Activated B cell treated with CpG ODN at 0.5 μM for 24 hours (primary cell): Measurements from ENCODE around the gene ANKS4B. TPM values are rescaled to one million over a fixed set of nuclear protein-coding genes. Genes with fewer than 3 reads are reported as not detected.
"Not testable (repeated sequence)": the region's sequence is repeated elsewhere in the genome, so short reads cannot be mapped to it uniquely, and the experiment has no call there.

Experiments used
- ATAC-seq: fragments of 200-7000 bp; cut with Tn5 transposase; one replicate; pipeline ENCODE4 v1.10.0; 2021; ENCODE audit warnings: low read depth, mild to moderate bottlenecking, moderate library complexity
- CTCF ChIA-PET: fragments of 350-600 bp; sonication (Branson Sonifier 250); formaldehyde crosslinking; loops from one replicate; lab custom pipeline; 2021; ENCODE audit warnings: antibody characterized with exemption; lab: Charles Lee
- POLR2A ChIA-PET: fragments of 350-600 bp; sonication (Branson Sonifier 250); formaldehyde crosslinking; loops from one replicate; lab custom pipeline; 2021; ENCODE audit warnings: antibody characterized with exemption; lab: Charles Lee
- DNase-seq: peaks from one replicate; pipeline ENCODE4 v3.0.0; 2022
- H3K27ac Mint-ChIP-seq: one replicate; pipeline ENCODE4 v1.8.0; 2020; ENCODE audit warnings: mixed read lengths
- H3K27me3 Mint-ChIP-seq: one replicate; pipeline ENCODE4 v1.8.0; 2021; ENCODE audit warnings: mixed read lengths
- H3K36me3 Mint-ChIP-seq: one replicate; pipeline ENCODE4 v1.8.0; 2021; ENCODE audit warnings: low read depth, mixed read lengths
- H3K4me1 Mint-ChIP-seq: one replicate; pipeline ENCODE4 v1.8.0; 2021; ENCODE audit warnings: mixed read lengths
- H3K4me3 Mint-ChIP-seq: one replicate; pipeline ENCODE4 v1.8.0; 2020; ENCODE audit warnings: mild to moderate bottlenecking, mixed read lengths
- H3K9me3 Mint-ChIP-seq: one replicate; pipeline ENCODE4 v1.8.0; 2020; ENCODE audit warnings: mixed read lengths
- CTCF ChIP-seq: fragments of 200-600 bp; IDR thresholded peaks from one replicate; pipeline ENCODE4 v1.8.0; 2022; ENCODE audit warnings: antibody characterized with exemption, mild to moderate bottlenecking
- intact Hi-C: fragments of 100-400 bp; cut with micrococcal nuclease; formaldehyde crosslinking; loops from one replicate; pipeline ENCODE4 v1.15.1; 2024
- total RNA-seq: library from RNA; stranded (reverse); gene quantifications from 2 replicates; pipeline ENCODE4 v1.2.3, GENCODE V29; 2022

The ANKS4B gene
- total RNA-seq, 1 donor from 2014 or later, result not detected

- POLR2A ChIA-PET, result no interaction called here
- H3K4me3 Mint-ChIP-seq, result no peak overlapping the region
- CTCF ChIA-PET, result no interaction called here
- DNase-seq (no peak), ATAC-seq (no peak)
- H3K36me3 Mint-ChIP-seq, result no peaks in the 10 kb centered on the region
- no peak overlapping the region for H3K27ac Mint-ChIP-seq
- no peaks in the 10 kb centered on the region for H3K4me1 Mint-ChIP-seq
- H3K27me3 Mint-ChIP-seq, result peaks cover 13% of the 10 kb centered on the region
- intact Hi-C loops, result no loop called here
- H3K9me3 Mint-ChIP-seq, result no peaks in the 10 kb centered on the region
- TF ChIP-seq CTCF, result no peak
Measured at GRCh38 chr16:21236831-21237230, 3.3 kb downstream of the ANKS4B start.

- DNase-seq (no peak), ATAC-seq (no peak)
- Mint-ChIP-seq H3K4me1 (no peaks in the 10 kb centered on the region), H3K9me3 (no peaks in the 10 kb centered on the region), H3K36me3 (no peaks in the 10 kb centered on the region), H3K27me3 (peaks cover 2% of the 10 kb centered on the region), H3K4me3 (no peak overlapping the region), H3K27ac (no peak overlapping the region)
- ChIA-PET CTCF (no interaction called here), POLR2A (no interaction called here)
- no peak for TF ChIP-seq CTCF
- intact Hi-C loops, result no loop called here
Measured at GRCh38 chr16:21239646-21240045, 6.1 kb downstream of the ANKS4B start.

- ATAC-seq (no peak), DNase-seq (no peak)
- Mint-ChIP-seq H3K27me3 (peaks cover 7% of the 10 kb centered on the region), H3K9me3 (no peaks in the 10 kb centered on the region), H3K36me3 (no peaks in the 10 kb centered on the region), H3K27ac (no peak overlapping the region), H3K4me1 (no peaks in the 10 kb centered on the region), H3K4me3 (no peak overlapping the region)
- TF ChIP-seq CTCF, result no peak
- CTCF ChIA-PET, result interaction anchor here (1.2 kb wide), 1 partner anchor 12 kb away, joined by 3 read pairs; no protein-coding TSS in a partner anchor
- intact Hi-C loops, result no loop called here
- POLR2A ChIA-PET, result no interaction called here
Measured at GRCh38 chr16:21242756-21243155, 9.3 kb downstream of the ANKS4B start.

- no peak for TF ChIP-seq CTCF
- H3K27me3 Mint-ChIP-seq, result peaks cover 9% of the 10 kb centered on the region
- CTCF ChIA-PET, result no interaction called here
- H3K9me3 Mint-ChIP-seq, result no peaks in the 10 kb centered on the region
- H3K4me3 Mint-ChIP-seq, result no peak overlapping the region
- no peak for ATAC-seq
- H3K36me3 Mint-ChIP-seq, result no peaks in the 10 kb centered on the region
- H3K4me1 Mint-ChIP-seq, result peaks cover 1% of the 10 kb centered on the region
- POLR2A ChIA-PET, result interaction anchor here (0.6 kb wide), 1 partner anchor 274 kb away, joined by 4 read pairs; no protein-coding TSS in a partner anchor
- DNase-seq, result no peak
- intact Hi-C loops, result no loop called here
- no peak overlapping the region for H3K27ac Mint-ChIP-seq
Measured at GRCh38 chr16:21244518-21245215, 11.2 kb downstream of the ANKS4B start.

- H3K27ac Mint-ChIP-seq, CTCF ChIA-PET, intact Hi-C loops, DNase-seq, H3K9me3 Mint-ChIP-seq, H3K4me3 Mint-ChIP-seq, H3K36me3 Mint-ChIP-seq, ATAC-seq, POLR2A ChIA-PET: not testable (repeated sequence)
- Mint-ChIP-seq H3K4me1 (peaks cover 14% of the 10 kb centered on the region), H3K27me3 (peaks cover 15% of the 10 kb centered on the region)
Measured at GRCh38 chr16:21248179-21248578, 14.7 kb downstream of the ANKS4B start.
